HG03064 (cell line): ENCODE data around the gene ACTL6B.
A peak's percentile ranks its signal among the peaks of the same experiment; 100 is the strongest.
"Not testable (repeated sequence)": the region's sequence is repeated elsewhere in the genome, so short reads cannot be mapped to it uniquely, and the experiment has no call there.

Experiments
- ATAC-seq: cut with Tn5 transposase; IDR thresholded peaks from one replicate; pipeline ENCODE4 v1.9.1; 2021; ENCODE audit warnings: low read depth; ENCODE audit not compliant: unreplicated experiment

The ACTL6B gene

GRCh38 chr7:100655908-100656674 is at the start of gene ACTL6B:
ACTL6B (minus strand) TSS chr7:100656448; CDS start chr7:100656354, 94 bp downstream.
- no peak for ATAC-seq

GRCh38 chr7:100705320-100705752 is 49.1 kb upstream of the ACTL6B start:
- ATAC-seq = peak; percentile 54

GRCh38 chr7:100701089-100701488 is 44.8 kb upstream of the ACTL6B start:
- not testable (repeated sequence) for ATAC-seq

GRCh38 chr7:100699018-100699417 is 42.8 kb upstream of the ACTL6B start:
- ATAC-seq = no peak

- ATAC-seq = no peak
Observed at GRCh38 chr7:100696123-100696521, 39.9 kb upstream of the ACTL6B start.

GRCh38 chr7:100694098-100694745 is 38.0 kb upstream of the ACTL6B start, which contains the start of gene GIGYF1:
GIGYF1 (minus strand) TSS chr7:100694250; CDS start chr7:100688238, 6,012 bp downstream.
- peak; percentile 42 for ATAC-seq

GRCh38 chr7:100693312-100694097 is 37.3 kb upstream of the ACTL6B start:
- no peak for ATAC-seq

GRCh38 chr7:100692578-100692961 is 36.3 kb upstream of the ACTL6B start:
- no peak for ATAC-seq

GRCh38 chr7:100691676-100692577 is 35.7 kb upstream of the ACTL6B start:
- no peak for ATAC-seq

- ATAC-seq = no peak
Observed at GRCh38 chr7:100689230-100690135, 33.2 kb upstream of the ACTL6B start.

- ATAC-seq = no peak
Observed at GRCh38 chr7:100688326-100688860, 32.1 kb upstream of the ACTL6B start.

GRCh38 chr7:100687751-100688300 is 31.6 kb upstream of the ACTL6B start:
- ATAC-seq = no peak

GRCh38 chr7:100687261-100687660 is 31.0 kb upstream of the ACTL6B start:
- no peak for ATAC-seq

GRCh38 chr7:100686822-100687211 is 30.6 kb upstream of the ACTL6B start:
- no peak for ATAC-seq

- no peak for ATAC-seq
Observed at GRCh38 chr7:100686201-100686821, 30.1 kb upstream of the ACTL6B start.

GRCh38 chr7:100685631-100686145 is 29.4 kb upstream of the ACTL6B start:
- ATAC-seq = no peak

- ATAC-seq = no peak
Observed at GRCh38 chr7:100685049-100685605, 28.9 kb upstream of the ACTL6B start.
